Measurements from ENCODE around the gene FUZ.

The FUZ gene

DNA sequence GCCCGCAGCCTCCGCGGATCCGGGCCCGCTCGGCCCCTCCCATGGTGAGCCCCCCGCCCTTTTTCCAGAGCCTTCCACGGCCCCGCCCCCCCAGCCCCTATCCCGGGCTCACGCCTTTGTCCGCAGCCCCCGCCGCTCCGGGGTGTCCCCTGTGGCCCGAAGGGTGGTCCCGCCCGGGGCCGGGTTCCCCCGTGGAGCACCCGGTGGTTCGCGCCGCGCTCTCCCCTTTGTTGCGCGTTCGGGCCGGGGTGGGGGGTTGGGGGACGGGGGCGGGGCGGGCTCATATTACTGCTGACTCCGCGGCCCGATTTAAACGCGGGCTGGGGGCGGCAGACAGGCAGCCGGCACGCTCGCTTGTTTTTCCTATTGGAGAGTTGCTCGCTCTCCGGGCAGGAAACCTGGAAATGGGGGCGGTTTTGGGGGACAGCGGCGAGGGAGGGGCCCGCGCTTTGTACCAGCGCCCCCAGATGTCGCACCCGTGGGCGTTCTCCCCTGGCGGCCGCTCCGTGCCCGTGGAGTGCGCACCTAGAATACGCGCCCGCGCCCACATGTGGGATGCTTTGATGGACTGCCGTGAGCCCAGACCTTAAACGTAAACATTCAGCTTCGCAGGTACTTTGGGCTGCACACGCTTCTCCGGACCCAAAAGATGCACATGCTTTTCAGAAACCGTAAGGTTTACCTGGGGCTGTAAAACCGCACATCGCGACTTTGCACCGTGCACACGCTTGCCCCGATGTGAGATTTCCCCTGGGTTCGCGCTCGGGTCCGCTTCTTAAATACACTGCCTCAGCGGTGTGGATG, 38.6 kb upstream of the FUZ start:
- peak; percentile 37 to 51 for DNase-seq

DNA sequence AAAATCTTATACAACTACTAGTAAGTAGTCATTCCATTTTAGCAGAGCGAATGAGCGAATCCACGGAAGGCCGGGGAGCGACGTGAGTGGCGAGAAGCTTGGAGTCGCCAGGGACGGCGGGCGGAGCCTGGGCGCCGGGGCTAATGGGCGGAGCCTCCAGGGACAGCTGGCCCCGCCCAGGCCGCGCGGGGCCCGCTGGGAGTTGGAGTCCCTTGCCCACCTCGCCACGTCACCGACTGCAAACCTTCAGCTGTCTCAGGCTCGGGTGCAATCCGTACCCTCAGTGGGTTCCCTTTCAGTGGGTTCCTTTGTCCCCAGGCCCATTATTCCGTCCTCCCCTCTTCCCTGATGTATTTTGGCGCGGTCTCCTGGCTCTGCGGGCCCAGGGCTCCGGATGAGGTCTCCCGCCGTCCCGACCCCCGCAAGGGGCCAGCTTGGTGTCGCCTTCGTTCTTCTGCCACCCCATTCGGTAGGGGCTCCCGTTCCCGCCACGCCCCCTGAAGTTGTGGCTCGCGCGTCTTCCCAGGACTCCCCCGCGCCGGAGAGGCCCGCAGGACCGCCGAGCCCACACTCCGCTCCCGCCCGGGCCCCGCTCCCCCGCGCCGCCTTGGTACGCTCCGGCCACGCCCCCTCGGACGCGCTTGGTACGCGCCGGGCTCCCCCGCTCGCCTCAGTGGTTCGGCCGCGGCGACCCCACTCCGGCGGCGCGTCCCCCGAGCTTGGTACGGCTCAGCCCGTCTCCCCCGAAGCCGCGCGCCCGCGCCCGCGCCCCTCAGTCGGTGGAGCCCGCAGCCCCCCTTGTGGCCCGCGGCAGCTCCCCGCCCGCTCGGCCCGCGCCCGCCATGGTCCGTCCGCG, 37.6 kb upstream of the FUZ start, which contains the start of gene PTOV1:
PTOV1 (plus strand) TSS at position 673 of the 856 bp plus-strand sequence.
- DNase-seq, result peak; percentile 92 to 94

DNA sequence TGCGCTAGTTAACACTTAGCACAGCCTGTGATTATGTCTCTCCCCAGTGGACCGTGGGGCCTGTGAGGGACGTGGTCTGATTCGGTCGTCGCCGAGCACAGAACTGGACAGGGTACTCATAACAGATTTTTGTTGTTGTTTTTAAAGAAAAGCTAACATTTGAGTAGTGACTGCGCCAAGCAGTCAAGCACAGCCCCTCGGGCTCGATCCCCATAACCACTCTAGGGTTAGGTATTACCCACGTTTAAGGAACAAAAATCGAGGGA, 37.1 kb upstream of the FUZ start:
- DNase-seq, result peak in 1 of 2 experiments; percentile 42

DNA sequence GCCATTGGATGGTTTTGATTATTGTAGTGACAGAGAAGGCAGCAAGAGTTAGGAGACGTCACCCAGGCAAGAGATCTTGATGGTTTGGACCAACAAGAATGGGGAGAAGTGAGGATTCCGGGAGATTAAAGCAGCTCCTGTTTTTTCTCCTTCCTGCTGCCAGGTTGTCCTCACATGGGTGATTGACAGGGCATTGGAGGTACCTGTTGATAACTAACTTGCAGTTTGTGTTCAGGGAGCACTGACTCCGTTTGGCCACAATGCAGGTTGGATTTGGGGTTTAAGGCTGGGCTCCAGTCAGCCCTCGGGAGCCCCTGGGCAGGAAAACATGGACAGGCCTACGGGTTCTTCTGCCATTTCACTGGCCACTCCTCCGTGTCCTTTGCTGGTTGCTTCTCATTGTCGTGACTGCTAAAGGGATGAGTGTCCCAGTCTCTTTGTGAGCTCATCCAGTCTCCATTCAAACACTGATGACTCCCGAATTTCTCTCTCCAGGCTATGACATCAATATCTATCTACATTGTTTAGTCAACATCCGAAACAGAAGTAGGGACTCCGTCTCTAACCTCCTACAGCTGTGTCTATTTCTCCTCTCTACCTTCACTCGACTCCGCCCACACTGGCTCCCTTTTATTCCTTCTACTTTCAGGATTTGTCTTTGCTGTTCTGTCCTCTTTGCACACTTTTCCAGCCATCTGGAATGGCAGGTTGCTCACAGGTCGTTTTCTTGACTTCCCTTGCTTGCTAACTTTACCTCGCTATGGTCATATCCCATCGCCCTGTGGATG, 36.5 kb upstream of the FUZ start:
- no peak for DNase-seq

DNA sequence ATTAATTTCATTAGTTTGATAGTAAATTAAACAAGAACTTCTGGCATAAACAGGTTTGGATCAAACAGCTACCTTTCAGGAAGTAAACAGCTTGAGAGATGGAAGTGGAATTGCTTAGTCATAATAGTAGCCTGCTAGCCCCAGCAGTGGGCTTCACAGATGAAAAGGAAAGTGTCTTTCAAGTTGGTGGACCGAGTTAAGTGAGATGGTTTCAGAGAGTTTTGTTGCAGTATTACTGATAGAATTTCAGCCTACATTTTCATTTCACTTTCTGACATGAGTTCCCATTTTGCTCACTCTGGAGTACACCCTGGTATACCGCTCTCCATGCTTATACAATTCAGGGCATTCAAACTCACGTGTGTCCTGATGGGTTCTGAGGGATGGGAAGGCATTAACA, 35.8 kb upstream of the FUZ start:
- DNase-seq, result no peak

DNA sequence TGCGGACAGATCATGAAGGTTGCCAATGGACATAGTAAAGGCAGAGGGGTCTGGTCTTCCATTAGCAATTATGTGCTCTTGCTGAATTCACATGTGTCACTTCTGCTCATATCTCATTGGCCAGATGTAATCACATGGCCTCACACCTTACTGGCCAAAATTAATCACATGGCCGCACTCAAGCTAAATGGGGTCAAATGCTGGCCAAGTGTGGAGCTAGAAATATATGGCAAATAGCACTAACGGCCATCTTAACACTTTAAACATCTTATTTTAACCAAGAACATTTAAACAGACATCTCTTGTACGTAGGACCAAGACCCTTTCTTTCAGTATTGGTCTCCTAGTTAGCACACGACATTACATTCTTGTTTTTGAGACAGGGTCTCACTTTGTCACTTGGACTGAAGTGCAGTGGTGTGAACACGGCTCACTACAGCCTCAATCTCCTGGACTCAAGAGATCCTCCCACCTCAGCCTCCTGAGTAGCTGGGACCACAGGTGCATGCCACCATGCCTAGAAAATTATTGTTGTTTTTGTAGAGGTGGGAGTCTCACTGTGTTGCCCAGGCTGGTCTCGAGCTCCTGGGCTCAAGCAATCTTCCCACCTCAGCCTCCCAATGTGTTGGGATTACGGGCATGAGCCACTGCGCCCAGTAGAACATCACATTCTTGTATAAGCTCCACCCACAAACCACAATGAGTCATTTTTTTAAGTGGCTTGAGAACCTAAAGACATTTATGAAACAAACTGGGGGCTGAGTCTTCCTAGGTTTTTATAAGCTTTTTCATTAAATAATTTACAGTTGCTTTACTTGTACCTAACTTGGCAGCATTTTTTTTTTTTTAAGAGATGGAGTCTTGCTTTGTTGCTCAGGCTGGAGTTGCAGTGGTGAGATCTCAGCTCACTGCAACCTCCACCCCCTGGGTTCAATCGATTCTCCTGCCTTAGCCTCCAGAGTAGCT, 34.9 kb upstream of the FUZ start:
- DNase-seq, result peak; percentile 45 to 50

DNA sequence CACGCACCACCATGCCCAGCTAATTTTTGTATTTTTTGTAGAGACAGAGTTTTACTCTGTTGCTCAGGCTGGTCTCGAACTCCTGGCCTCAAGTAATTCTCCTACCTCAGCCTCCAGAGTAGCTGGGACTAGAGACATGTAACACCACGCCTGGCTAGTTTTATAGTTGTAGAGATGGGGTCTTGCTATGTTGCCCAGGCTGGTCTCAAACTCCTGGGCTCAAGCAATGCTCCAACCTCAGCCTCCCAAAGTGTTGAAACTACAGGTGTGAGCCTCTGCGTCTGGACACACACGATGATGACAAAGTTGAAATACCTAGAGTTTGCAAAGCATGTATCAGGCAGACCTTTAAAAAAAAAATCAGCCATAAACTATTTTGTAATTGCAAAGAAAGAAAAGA, 33.3 kb upstream of the FUZ start:
- no peak for DNase-seq

DNA sequence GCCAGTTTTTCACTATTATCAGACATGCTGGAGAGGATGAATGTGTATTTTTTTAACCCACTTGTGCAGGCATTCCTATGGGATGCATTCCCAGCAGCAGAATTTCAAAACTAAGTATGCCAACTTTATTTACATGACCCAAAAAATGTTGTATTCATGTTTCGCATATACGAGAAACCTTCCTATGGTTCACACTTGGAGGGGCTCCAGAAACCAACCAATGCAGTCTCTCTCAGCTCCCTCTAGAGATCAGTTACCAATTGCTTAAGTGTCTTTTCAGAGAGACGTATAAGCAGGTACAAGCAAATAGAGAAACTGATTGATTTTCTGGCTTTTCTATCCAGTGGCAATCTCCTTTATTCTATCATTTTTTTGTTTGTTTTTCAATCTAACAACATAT, 32.3 kb upstream of the FUZ start:
- DNase-seq, result no peak

DNA sequence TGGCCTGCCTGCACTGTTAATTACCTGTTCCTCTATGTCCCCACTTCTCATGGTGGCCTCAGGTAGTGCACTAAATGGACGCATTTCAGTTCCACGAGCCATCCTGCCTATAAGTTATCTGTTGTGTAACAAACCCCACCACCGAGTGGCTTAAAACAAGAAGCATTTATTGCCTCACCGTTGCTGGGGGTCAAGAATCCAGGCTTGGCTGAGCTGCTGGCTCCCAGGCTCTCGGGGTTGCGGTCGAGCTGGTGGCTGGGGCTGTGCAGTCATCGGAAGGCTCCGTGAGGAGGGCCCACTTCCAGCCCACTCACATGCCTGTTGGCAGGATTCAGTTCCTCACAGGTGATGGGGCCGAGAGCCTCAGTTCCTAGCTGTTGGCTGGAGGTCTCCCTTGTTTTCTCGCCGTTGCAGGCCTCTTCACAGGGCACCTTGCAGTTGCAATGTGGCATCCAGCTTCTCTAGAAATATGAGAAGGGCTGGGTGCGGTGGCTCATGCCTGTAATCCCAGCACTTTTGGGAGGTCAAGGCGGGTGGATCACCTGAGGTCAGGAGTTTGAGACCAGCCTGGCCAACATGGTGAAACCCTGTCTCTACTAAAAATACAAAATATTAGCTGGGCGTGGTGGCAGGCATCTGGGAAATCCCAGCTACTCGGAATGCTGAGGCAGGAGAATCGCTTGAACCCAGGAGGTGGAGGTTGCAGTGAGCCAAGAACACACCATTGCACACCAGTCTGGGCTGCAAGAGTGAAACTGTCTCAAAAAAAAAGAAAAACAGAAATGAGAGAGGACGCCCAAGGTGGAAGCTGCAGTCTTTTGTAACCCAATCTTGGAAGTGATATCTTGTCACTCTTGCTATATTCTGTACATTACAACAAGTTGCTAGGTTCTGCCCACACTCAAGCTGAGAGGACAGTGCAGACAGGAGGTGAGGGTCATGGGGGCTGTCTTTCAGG, 31.3 kb upstream of the FUZ start:
- no peak for DNase-seq

DNA sequence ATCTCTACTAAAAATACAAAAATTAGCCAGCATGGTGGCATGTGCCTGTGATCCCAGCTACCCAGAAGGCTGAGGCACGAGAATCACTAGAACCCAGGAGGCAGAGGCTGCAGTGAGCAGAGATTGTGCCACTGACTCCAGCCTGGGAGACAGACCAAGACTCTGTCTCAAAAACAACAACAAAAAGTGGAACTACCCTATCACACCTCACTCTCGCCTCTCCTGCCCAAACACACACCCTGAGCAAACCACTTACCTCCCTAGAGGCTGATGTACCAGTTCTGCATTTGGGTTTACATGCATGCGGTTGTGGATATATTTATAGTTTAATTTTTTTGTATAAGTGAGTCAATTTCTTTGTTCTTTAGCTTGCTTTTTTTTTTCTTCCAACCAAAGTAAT, 30.2 kb upstream of the FUZ start:
- no peak for DNase-seq

DNA sequence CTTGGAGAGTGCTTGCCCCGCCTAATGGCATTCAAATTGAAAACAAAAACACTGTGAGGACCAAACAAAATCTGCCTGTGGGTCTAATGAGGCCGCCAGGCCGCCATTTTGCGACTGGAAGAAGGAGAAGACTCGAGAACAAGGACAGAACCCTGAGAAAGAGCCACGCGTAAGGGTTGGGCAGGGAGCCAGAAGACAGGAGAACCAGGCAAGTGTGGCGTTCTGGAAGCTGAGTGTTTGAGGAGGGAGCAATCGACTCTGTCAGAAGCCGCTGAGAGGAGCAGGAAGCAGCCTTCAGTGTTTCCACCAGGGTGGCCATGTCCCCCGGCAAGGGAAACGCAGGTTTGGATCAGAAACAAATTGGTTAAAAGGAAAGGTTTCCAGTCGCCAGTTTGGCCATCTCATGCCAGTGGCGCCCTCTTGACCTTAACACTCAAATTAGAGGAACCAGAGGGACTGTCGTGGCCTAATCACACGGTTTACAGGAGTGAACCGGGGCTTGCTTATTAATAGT, 27.7 kb upstream of the FUZ start:
- DNase-seq, result no peak

DNA sequence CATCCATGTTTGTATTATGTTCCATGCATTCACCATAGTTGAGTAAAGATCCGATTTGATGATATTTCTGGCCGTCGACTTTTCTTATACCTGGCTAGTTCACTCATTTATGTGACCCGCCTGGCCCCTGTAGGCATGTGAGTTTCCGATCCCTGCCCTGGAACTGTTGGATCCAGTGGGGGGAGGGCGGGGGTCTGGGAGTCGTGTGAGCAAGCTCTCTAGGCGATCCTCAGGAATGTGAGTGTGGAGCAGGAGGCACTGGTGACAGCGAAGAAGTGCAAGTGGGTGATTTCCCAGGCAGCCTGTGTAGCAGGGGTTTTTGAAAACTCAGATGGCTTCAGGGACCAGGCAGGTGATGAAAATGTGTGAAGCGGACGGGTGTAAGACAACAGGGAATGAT, 27.2 kb upstream of the FUZ start:
- no peak for DNase-seq

DNA sequence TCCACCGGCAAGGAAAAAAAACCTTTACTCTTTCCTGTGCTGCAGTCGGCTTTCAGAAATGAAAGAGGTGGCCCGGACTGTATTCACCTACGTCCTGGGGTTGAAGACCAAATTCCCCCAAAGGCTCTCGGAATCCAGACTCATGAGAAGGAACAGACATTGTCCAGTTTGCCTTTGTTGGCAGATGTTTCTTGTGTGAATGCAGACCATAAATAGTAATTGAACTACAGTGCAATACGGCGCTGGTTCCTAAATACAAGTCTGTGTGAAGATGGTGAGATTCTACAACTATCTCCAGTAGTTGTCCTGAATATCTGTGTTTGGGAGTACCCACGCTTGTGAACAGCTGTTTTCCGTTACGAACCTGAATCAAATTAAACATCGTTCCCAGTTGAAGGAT, 26.6 kb upstream of the FUZ start:
- no peak for DNase-seq

DNA sequence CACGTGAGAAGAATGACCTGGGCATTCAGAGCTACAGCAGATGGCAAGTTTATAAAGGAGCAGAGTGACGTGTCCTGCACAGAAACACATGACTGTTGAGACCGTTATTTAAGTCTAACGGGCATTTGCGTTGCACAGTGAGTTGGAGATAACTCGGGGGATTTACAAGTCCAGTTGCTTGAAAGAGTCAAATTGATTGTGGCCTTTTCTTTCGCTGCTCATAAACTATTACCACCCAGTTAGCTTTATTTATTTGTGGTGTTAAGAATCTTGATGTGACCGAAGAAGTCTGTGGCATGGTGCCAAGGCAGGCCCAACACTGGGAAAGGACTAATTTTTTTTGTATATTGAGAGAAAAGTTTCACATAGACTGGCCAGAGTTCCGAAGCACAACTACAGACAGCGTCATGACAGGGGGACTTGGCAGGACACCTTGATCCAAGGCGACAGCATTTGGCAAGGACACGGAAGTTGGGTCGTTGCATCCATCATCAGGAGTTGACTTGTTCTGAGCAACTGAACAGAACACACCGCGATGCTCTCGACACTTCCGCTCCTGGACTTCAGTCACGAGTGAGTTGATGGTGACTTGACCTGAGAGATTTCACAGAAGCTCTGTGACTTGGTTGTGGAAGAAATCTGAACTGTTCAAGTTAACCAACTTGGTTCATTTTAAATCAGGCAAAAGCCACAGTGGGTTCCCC, 25.9 kb upstream of the FUZ start:
- no peak for DNase-seq

DNA sequence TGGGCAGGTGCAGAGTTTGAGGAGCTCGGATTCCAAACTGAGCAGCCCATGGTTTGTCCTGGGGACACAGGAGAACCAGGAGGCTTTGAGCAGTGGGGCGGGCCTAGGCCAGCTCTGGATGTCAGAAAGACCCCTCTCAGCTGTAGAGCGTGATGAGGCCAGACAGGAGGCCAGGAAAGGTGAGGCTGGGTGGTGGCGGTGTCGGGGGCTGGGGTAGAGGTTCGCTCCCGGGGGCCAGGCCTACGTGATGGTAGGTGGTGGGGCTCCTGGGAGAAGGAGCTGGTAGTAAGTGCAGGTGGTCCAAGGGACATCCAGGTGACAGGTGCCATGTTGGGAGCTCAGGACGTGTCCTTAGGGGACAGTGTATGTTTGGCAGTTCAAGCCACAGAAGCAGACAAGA, 24.3 kb upstream of the FUZ start:
- DNase-seq, result no peak

DNA sequence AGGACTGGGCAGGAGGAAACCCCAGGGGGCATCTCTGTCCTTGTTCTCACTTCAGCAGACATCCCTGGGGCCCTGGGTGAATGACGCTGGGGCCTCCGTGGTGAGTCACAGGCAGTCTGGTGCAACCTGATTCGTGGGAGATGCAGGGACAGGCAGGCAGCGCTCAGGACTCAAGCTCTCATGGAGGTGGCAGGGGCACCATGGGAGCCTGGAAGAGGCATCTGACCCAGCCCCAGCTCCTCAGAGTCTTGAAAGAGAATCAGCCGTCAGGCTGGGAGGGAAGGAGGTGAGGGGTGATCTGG, 23.9 kb upstream of the FUZ start:
- DNase-seq, result no peak

DNA sequence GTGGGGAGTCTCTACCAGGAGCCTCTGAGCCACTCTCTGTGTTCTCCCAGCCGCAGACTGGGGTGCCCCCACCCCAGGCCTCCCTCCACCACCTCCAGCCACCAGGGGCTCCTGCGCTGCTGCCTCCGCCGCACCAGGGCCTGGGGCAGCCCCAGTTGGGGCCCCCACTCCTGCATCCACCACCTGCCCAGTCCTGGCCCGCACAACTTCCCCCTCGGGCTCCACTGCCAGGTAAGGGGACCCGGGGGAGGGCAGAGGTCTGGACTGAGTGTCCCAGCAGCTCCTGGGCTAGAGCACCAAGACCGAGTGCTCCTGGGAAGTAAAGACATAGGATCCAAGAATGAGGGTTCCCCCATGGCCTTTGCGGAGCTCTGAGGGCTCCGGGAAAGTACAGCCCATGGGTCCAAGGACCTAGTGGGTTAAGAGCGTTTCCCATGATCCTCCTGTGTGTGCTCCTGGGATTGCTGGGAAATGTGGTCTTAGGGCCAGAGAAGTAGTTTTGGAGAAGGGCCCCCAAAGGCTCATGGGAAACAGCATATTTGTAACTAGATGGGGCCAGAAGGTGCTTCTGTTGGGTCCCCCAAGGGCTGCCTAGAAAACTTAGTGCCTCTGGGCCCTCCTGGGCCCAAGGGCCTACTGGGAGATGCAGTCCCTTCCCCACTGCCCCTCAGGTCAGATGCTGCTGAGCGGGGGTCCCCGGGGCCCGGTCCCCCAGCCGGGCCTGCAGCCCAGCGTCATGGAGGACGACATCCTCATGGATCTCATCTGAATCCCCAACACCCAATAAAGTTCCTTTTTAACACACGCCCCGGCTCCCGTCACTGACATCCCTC, 23.3 kb upstream of the FUZ start:
- no peak for DNase-seq

DNA sequence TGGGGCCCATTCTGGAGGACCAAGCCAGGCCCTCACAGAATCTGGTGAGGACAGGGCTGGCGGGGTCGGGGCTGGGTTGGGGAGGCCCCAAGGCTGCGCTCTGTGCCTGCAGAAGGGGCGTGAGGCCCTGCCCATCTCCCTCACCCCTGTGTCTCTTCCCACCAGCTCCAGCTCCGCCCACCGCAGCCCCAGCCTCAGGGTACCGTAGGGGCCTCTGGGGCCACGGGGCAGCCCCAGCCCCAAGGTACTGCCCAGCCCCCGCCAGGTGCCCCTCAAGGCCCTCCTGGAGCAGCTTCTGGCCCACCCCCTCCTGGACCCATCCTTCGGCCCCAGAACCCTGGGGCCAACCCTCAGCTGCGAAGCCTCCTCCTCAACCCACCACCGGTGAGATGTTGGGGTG, 22.5 kb upstream of the FUZ start:
- DNase-seq, result no peak

DNA sequence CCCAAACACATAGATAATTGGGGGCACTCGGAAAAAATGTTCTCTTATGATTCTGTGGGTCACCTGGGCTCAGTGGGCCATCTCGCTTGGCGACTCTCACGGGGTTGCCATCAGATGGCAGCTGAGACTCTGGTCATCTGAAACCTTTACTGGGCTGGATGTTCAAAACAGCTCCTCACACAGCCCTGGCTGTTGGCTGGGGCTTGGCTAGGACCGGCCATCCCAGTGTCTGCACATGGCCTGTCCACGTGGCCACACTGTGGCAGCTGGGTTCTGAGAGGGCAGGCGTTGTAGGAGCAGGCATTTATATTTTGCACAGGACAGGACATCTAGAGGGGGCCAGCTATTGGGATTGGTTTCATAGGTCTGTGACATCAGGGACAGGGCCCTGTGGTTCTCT, 20.5 kb upstream of the FUZ start:
- DNase-seq, result no peak

DNA sequence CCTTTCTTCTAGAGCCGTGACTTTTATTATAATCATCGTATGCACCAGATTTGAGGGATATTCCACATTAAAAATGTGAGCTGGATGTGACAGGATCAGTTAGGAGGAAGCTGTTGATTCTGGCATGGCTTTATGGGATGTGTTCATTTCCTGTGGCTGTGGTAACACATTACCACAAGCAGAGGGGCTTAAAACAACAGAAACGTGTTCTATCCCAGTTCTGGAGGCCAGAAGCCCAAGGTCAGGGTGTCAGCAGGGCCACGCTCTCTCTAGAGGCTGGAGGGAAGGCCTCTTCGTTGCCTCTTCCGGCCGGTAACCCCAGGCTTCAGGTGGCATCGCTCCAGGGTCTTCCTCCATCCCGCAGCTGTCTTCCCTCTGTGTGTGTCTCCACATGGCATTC, 19.5 kb upstream of the FUZ start:
- DNase-seq, result no peak
